IMR-90 (cell line): Measurements from ENCODE around the gene FRK.

ENCODE experiments used
- BHLHE40 ChIP-seq: fragments of 150-350 bp; IDR thresholded peaks from 2 replicates; pipeline ENCODE4 v1.6.1; 2016; ENCODE audit warnings: mild to moderate bottlenecking, low read depth, low read length
- CEBPB ChIP-seq: IDR thresholded peaks from 2 replicates; pipeline ENCODE4 v1.6.1; 2012; ENCODE audit warnings: low read depth, low read length, improper control_type of control experiment
- CTCF ChIP-seq: conservative IDR thresholded peaks from 2 replicates; pipeline ENCODE4 v1.5.1; 2012; ENCODE audit warnings: mild to moderate bottlenecking, low read depth, low read length, improper control_type of control experiment
- ELK1 ChIP-seq: fragments of 150-350 bp; IDR thresholded peaks from 2 replicates; pipeline ENCODE4 v1.6.1; 2016; ENCODE audit warnings: low read depth, mild to moderate bottlenecking, low read length, moderate library complexity, borderline replicate concordance
- MAFK ChIP-seq: IDR thresholded peaks from 2 replicates; pipeline ENCODE4 v1.6.1; 2012; ENCODE audit warnings: low read depth, low read length, improper control_type of control experiment
- NFE2L2 ChIP-seq: fragments of 150-350 bp; IDR thresholded peaks from 2 replicates; pipeline ENCODE4 v1.6.1; 2016; ENCODE audit warnings: low read depth, mild to moderate bottlenecking, low read length
- POLR2A ChIP-seq: IDR thresholded peaks from 2 replicates; pipeline ENCODE4 v1.6.1; 2012; ENCODE audit warnings: mild to moderate bottlenecking, low read depth, low read length
- RAD21 ChIP-seq: IDR thresholded peaks from 2 replicates; pipeline ENCODE4 v1.6.1; 2012; ENCODE audit warnings: low read length, improper control_type of control experiment
- RCOR1 ChIP-seq: IDR thresholded peaks from 2 replicates; pipeline ENCODE4 v1.6.1; 2012; ENCODE audit warnings: mild to moderate bottlenecking, low read length, improper control_type of control experiment; ENCODE audit not compliant: insufficient replicate concordance
- RFX5 ChIP-seq: IDR thresholded peaks from 2 replicates; pipeline ENCODE4 v1.8.0; 2012; ENCODE audit warnings: low read depth, mild to moderate bottlenecking, low read length, moderate library complexity
- SMC3 ChIP-seq: fragments of 150-350 bp; IDR thresholded peaks from 2 replicates; pipeline ENCODE4 v1.6.1; 2016; ENCODE audit warnings: low read depth, mild to moderate bottlenecking, antibody characterized with exemption, low read length, moderate library complexity
- USF2 ChIP-seq: fragments of 150-350 bp; IDR thresholded peaks from 2 replicates; pipeline ENCODE4 v1.6.1; 2017; ENCODE audit warnings: mild to moderate bottlenecking, antibody characterized with exemption, low read length, low read depth

- TF ChIP-seq CTCF = no peak
- TF ChIP-seq POLR2A = no peak
- no peak for TF ChIP-seq RAD21
- TF ChIP-seq BHLHE40 = peak; percentile 49; the same call in 1 of the 2 replicates
- TF ChIP-seq NFE2L2 = no peak
- no peak for TF ChIP-seq SMC3
- TF ChIP-seq RFX5 = no peak
- TF ChIP-seq ELK1 = no peak
- TF ChIP-seq MAFK = no peak
- no peak for TF ChIP-seq USF2
- TF ChIP-seq CEBPB = no peak
- TF ChIP-seq RCOR1 = no peak
Measured at GRCh38 chr6:116073765-116074440, 13.2 kb upstream of the FRK start.
